Cortex of kidney (tissue), 1 donor: ENCODE measurements around the gene DOK6.
"Not testable (repeated sequence)": the region's sequence is repeated elsewhere in the genome, so short reads cannot be mapped to it uniquely, and the experiment has no call there.

Experiments used
- DNase-seq: peaks from one replicate; lab custom pipeline; 2025; lab: John Stamatoyannopoulos, UW

DOK6 gene

DNA sequence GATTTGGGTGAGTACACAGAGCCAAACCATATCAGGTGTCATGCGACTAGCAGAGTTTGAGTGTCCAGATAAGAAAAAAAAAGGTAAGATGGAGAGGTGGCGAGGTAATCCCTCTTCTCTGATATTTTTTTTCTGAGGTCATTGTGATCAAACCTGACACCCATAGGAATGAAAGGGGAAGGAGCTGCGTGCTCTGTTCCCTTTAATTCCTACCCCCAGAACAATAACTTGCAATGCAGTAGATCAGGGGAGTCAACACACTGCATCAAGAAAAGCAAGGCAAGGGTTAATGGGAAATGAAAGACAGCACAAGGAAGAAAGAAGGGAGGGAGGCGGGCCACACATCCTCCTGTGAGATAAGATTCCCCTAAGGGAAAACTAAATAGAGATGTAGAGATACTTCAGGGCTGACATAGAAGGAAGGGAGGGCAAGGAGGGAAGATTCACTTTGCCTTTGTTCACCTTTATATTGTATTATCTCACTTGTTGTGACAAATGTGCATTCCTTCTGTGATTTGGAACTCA lies 414.2 kb downstream of the DOK6 start:
- no peak for DNase-seq

DNA sequence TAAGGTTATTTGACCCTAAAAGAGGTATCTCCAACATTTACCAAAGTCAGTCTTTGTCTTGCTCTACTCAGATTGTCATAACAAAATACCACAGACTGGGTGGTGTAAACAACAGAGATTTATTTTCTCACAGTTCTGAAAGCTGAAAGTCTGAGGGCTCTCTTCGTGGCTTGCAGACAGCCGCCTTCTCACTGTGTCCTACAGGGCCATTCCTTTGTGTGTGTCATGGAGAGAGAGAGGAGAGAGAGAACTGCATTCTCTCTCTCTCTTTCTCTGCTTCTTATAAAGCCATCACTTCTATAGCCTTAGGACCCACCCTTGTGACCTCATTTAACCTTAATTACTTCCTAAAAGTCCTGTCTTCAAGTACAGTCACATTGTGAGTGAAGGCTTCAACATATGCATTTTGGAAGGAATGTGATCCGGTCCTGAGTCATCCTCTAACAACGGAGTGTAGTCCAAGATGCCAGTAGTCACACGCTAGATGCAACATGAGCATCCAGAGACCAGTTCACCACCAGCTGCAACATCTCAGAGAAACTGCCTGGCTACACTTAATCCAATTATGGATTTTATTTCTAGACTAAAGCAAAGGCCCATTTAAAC lies 416.8 kb downstream of the DOK6 start:
- no peak for DNase-seq

DNA sequence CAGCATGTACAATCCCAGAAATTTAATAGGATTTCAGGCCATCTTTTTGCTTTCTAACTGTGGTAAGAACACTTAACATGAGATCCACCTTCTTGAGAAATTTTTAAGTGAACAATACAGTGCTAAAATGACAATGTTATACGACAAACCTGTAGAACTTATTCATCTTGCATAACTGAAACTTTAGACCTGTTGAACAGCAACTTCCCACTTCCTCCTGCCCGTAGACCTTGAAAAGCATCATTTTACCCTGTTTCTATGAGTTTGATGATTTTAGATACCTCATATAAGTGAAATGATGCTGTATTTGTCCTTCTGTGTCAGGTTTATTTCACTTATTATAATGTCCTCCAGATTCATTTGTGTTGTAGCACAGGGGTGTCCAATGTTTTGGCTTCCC lies 418.8 kb downstream of the DOK6 start:
- DNase-seq = no peak

DNA sequence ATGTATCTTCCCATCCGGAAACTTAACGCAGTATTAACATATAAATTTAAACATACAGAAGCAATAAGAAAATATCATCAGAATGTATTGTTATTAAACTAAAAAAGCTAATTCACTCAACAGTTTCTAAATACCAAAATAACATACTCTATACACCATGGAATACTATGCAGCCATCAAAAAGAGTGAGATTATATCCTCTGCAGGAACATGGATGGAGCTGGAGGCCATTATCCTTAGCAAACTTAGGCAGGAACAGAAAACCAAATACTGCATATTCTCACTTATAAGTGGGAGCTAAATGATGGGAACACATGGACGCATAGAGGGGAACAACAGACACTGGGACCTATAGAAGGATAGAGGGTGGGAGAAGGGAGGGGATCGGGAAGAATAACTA lies 419.9 kb downstream of the DOK6 start:
- DNase-seq = no peak

DNA sequence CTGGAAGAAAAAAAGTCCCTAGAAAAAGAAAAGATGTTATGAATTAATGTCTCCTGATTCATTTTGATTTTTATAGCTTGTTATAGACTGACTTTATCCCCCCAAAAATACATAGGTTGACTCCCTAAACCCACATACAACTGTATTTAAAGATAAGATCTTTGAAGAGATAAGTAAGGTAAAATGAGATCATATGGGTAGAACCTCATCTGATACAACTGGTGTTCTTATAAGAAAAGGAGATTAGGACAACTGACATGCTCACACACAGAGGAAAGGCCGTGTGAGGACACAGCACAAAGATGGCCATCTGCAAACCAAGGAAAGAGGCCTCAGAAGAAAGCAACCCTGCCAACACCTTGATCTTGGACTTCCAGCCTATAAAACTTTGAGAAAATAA lies 429.5 kb downstream of the DOK6 start:
- no peak for DNase-seq

- not testable (repeated sequence) for DNase-seq
Observed at GRCh38 chr18:69834980-69835379, 434.3 kb downstream of the DOK6 start.

- no peak for DNase-seq
Observed at GRCh38 chr18:69838003-69838402, 437.3 kb downstream of the DOK6 start.

- DNase-seq = no peak
Observed at GRCh38 chr18:69838620-69839411, 438.1 kb downstream of the DOK6 start.

GRCh38 chr18:69839497-69839896 lies 438.8 kb downstream of the DOK6 start:
- DNase-seq = no peak

- no peak for DNase-seq
Observed at GRCh38 chr18:69840001-69840400, 439.3 kb downstream of the DOK6 start.

GRCh38 chr18:69840445-69840844 lies 439.8 kb downstream of the DOK6 start:
- DNase-seq = no peak

DNA sequence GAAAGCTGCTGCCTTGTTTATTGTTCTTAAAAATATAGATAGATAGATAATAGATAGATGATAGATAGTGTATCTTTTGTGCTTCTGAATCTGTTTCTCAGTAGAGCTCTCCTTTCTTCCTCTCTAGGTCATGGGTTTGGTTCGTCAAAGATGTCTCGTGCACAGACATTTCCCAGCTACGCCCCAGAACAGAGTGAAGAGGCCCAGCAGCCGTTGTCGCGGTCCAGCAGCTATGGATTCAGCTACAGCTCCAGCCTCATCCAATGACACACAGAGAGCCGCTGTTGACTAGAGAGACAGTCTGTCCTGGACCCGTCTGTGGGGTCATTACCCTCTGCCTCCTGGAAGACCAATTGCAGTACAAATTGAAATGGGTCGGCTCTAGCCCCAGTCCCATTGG lies 440.4 kb downstream of the DOK6 start:
- DNase-seq = no peak

DNA sequence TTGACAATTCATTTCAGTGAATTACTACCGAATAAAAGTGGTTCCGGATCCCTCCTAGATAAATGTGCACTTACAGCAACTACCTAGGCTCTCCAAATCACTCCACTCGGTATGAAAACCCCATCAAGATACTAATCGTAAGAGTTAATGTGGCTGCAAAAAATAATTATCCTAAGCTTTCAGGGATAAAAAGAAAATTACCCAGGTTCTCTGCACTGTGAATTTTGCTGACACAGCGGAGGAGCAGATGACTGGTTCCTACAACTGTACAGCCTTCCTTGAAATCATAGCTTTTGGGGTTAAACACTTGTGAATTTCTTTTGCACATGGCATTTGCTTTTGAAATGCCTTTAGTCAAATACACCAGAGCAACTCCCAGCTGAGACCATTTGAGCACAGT lies 442.3 kb downstream of the DOK6 start:
- no peak for DNase-seq

- no peak for DNase-seq
Observed at GRCh38 chr18:69844656-69845055, 444.0 kb downstream of the DOK6 start.

- no peak for DNase-seq
Observed at GRCh38 chr18:69845593-69846506, 445.2 kb downstream of the DOK6 start.

GRCh38 chr18:69853051-69853450 lies 452.4 kb downstream of the DOK6 start:
- no peak for DNase-seq

- no peak for DNase-seq
Observed at GRCh38 chr18:69854455-69854854, 453.8 kb downstream of the DOK6 start.

DNA sequence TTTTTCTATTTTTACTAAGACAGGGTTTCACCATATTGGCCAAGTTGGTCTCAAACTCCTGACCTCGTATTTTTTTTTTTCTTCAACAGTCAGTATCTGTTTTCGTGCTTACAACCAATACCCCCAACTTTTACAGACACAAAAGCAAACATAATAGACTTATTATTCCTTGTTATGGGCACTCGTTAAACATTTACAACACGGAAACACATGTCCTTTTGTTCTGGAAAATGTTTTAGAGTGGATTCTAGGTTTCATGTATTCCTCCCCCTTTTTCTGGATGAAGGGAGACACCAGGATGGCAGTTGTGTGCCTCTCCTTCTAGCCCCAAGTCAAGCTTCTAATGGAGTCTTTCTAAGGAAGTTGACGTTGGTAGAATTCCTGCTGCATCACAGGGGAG lies 458.2 kb downstream of the DOK6 start:
- DNase-seq = no peak

GRCh38 chr18:69864802-69865201 lies 464.1 kb downstream of the DOK6 start:
- not testable (repeated sequence) for DNase-seq

DNA sequence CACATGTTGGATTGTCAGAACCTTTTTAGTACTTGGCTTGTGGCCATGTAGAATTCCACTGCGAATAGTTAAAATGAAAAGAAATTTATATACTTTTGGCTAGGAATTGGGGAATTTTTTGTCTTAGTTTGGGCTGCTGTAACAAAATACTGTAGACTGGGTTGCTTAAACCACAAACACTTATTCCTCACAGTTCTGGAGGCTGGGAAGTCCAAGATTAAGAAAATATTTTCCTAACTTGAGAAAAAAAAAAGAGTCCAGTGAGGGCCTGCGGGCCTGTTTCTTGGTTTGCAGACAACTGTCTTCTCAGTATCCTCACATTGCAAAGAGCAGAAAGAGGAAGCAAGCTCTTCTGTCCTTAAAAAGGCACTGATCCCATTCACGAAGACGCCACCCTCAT lies 465.1 kb downstream of the DOK6 start:
- no peak for DNase-seq

- no peak for DNase-seq
Observed at GRCh38 chr18:69866212-69866611, 465.5 kb downstream of the DOK6 start.

DNA sequence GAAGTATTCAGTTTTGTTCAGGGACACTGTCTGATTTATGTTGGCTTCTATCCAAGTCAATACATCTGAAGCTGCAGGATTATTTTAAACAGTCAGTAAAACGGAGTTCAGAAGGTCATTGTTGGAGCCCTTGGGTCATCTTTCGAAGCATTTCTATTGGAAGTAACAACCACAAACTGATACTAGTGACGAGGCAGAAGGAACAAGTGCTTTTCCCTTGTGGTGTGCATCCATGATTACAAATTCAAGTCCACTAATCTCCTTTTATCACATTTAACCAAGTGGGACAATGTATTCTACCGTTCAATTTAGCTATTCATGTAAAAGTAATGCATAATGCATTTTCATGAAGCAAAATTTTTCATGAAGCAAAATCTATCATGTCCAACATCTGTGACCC lies 470.0 kb downstream of the DOK6 start:
- DNase-seq = no peak

DNA sequence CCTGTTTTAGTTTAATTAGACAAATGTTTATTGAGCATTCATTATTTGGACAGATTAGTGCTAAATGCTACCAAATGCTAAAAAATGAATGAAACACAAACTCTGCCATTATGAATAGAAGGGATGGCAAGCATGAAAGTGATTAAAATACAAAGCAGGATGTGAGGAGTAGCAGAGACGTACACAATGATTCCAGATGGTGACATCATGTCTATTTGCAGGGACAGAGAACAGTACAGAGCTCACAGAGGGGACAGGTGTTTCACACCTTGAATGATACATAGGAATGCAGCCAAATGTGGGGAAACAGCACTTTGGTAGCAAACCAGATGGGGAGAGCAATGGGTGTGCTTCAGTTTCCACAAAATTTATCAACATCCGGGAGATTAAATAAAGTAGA lies 470.7 kb downstream of the DOK6 start:
- DNase-seq = no peak
